Ovary (tissue), 3 donors: ENCODE data around the gene SRD5A3.

ENCODE experiments used
- CTCF ChIP-seq, 3 donors: fragments of 450-650 bp in 2 of 3; fragments of 200-600 bp in 1 of 3; IDR thresholded peaks; one replicate each; pipeline versions ENCODE4 v1.5.1 to v1.8.0; 2016 to 2022; ENCODE audit warnings: antibody characterized with exemption in 3 of 3, mild to moderate bottlenecking in 1 of 3
- POLR2A ChIP-seq: fragments of 450-650 bp; IDR thresholded peaks from one replicate; pipeline ENCODE4 v1.6.1; 2017; ENCODE audit warnings: antibody characterized with exemption, mild to moderate bottlenecking, moderate library complexity
- donor health status: DM: no; HTN: no; CAD: no.

- no peak for TF ChIP-seq CTCF (IDR thresholded peaks at IDR 0.05)
- no peak for TF ChIP-seq POLR2A
These were observed 17.0 kb upstream of the SRD5A3 start for GRCh38 chr4:55329012-55329411.
